Brain microvascular endothelial cell (primary cell): ENCODE measurements around the gene DNAH17.

Experiments used
- DNase-seq: peaks from one replicate; pipeline ENCODE4 v3.0.0-alpha.2; 2020
- H3K27ac ChIP-seq: fragments of 250-450 bp; sonication (Bioruptor Pico); 2 replicates; pipeline ENCODE4 v1.5.1; 2020; ENCODE audit warnings: mild to moderate bottlenecking, moderate library complexity
- H3K27me3 ChIP-seq: fragments of 250-450 bp; sonication (Bioruptor Pico); replicated peaks from 2 replicates; pipeline ENCODE4 v1.5.1; 2020; ENCODE audit warnings: mild to moderate bottlenecking
- H3K36me3 ChIP-seq: fragments of 250-450 bp; sonication (Bioruptor Pico); replicated peaks from 2 replicates; pipeline ENCODE4 v1.5.1; 2020; ENCODE audit warnings: mild to moderate bottlenecking
- H3K4me3 ChIP-seq: 2 replicates; pipeline ENCODE4 v1.5.1; 2011; ENCODE audit warnings: low read depth, mild to moderate bottlenecking, control low read depth, low read length, moderate library complexity
- CTCF ChIP-seq: IDR thresholded peaks from 2 replicates; pipeline ENCODE4 v1.5.1; 2011; ENCODE audit warnings: low read depth, mild to moderate bottlenecking, moderate library complexity, low read length, control low read depth, inconsistent platforms; ENCODE audit errors: missing control alignments
- in situ Hi-C: cut with HindIII; loops from 2 replicates; pipeline ENCODE4 v1.10.0; 2017; ENCODE audit warnings: low sequenced_read_pairs, low pct_ligation_motif_present

DNAH17 gene

GRCh38 chr17:78588258-78589030, 11.2 kb upstream of the DNAH17 start:
- H3K27me3 ChIP-seq, result no peaks in the 10 kb centered on the region
- no peak for DNase-seq
- in situ Hi-C loops, result no loop called here
- no peaks in the 10 kb centered on the region for H3K36me3 ChIP-seq
- TF ChIP-seq CTCF, result no peak
- no peak overlapping the region for H3K27ac ChIP-seq
- H3K4me3 ChIP-seq, result no peak overlapping the region

- H3K4me3 ChIP-seq, result no peak overlapping the region
- no peaks in the 10 kb centered on the region for H3K27me3 ChIP-seq
- in situ Hi-C loops, result no loop called here
- H3K36me3 ChIP-seq, result no peaks in the 10 kb centered on the region
- no peak overlapping the region for H3K27ac ChIP-seq
- no peak for DNase-seq
- TF ChIP-seq CTCF, result no peak
Measured at GRCh38 chr17:78585006-78585630, 7.9 kb upstream of the DNAH17 start.

GRCh38 chr17:78583091-78583490, 5.9 kb upstream of the DNAH17 start:
- Histone ChIP-seq H3K27ac (no peak overlapping the region), H3K4me3 (no peak overlapping the region), H3K27me3 (no peaks in the 10 kb centered on the region), H3K36me3 (no peaks in the 10 kb centered on the region)
- TF ChIP-seq CTCF, result no peak
- peak; percentile 27 for DNase-seq
- in situ Hi-C loops, result no loop called here

- H3K4me3 ChIP-seq, result no peak overlapping the region
- DNase-seq, result no peak
- H3K27ac ChIP-seq, result no peak overlapping the region
- in situ Hi-C loops, result no loop called here
- no peaks in the 10 kb centered on the region for H3K36me3 ChIP-seq
- H3K27me3 ChIP-seq, result no peaks in the 10 kb centered on the region
- no peak for TF ChIP-seq CTCF
Measured at GRCh38 chr17:78581304-78581703, 4.1 kb upstream of the DNAH17 start.

- in situ Hi-C loops, result no loop called here
- H3K27me3 ChIP-seq, result no peaks in the 10 kb centered on the region
Measured at GRCh38 chr17:78580277-78580804, 3.1 kb upstream of the DNAH17 start.

More at GRCh38 chr17:78580277-78580804, 3.1 kb upstream of the DNAH17 start:
- Histone ChIP-seq H3K36me3 (no peaks in the 10 kb centered on the region), H3K27ac (no peak overlapping the region), H3K4me3 (no peak overlapping the region)
- DNase-seq, result no peak
- TF ChIP-seq CTCF, result no peak
